ENCODE results near the gene AFM.

AFM gene, protein sequence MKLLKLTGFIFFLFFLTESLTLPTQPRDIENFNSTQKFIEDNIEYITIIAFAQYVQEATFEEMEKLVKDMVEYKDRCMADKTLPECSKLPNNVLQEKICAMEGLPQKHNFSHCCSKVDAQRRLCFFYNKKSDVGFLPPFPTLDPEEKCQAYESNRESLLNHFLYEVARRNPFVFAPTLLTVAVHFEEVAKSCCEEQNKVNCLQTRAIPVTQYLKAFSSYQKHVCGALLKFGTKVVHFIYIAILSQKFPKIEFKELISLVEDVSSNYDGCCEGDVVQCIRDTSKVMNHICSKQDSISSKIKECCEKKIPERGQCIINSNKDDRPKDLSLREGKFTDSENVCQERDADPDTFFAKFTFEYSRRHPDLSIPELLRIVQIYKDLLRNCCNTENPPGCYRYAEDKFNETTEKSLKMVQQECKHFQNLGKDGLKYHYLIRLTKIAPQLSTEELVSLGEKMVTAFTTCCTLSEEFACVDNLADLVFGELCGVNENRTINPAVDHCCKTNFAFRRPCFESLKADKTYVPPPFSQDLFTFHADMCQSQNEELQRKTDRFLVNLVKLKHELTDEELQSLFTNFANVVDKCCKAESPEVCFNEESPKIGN

DNA sequence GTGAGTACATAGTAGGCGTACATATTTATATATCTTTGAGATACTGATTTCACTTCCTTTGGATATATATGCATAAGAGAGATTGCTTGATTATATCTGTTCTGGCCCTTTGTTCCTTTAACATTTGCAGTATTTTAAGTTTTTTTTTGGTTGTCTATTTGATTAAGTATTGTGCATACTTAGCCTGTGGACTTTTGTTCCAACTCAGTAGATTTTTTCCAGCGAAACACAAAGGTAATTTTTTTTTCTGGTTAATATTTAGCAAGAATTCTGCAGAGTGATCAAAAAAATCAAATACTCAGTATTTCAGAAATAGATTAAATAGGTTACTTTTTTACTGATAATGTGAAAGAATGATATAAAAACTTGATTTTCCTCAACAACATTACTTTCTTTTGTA lies at the start of gene AFM:
Gene AFM (plus strand): TSS at position 388 of the 400 bp plus-strand sequence. CDS start 31 bp downstream, outside the sequence.
- Histone ChIP-seq H3K4me1 (ENCODE audit: control insufficient read depth, insufficient read depth, low read length) (no peaks in the 10 kb centered on the region), H3K27me3 (ENCODE audit: control insufficient read depth, insufficient read depth, low read length) (no peaks in the 10 kb centered on the region), H3K9me3 (ENCODE audit: control insufficient read depth, insufficient read depth, low read depth, low read length) (no peaks in the 10 kb centered on the region), H3K36me3 (ENCODE audit: control insufficient read depth, insufficient read depth, low read length) (no peaks in the 10 kb centered on the region), H3K27ac (ENCODE audit: low read depth, low read length) (no peak within 1 kb of the TSS), H3K9ac (ENCODE audit: low read length) (no peak within 1 kb of the TSS), H3K4me3 (ENCODE audit: low read depth, low read length) (no peak within 1 kb of the TSS)

DNA sequence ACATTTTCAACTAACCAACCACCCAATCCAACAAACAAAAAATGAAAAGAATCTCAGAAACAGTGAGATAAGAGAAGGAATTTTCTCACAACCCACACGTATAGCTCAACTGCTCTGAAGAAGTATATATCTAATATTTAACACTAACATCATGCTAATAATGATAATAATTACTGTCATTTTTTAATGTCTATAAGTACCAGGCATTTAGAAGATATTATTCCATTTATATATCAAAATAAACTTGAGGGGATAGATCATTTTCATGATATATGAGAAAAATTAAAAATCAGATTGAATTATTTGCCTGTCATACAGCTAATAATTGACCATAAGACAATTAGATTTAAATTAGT lies 49.8 kb upstream of the AFM start:
- peaks cover 2% of the 10 kb centered on the region; the same call in 1 of the 2 replicates for H3K4me1 ChIP-seq (ENCODE audit: control insufficient read depth, insufficient read depth, low read length)
- H3K27me3 ChIP-seq (ENCODE audit: control insufficient read depth, insufficient read depth, low read length) = no peaks in the 10 kb centered on the region
- H3K9ac ChIP-seq (ENCODE audit: low read length) = no peak overlapping the region
- no peak overlapping the region for H3K4me3 ChIP-seq (ENCODE audit: low read depth, low read length)
- no peak overlapping the region for H3K27ac ChIP-seq (ENCODE audit: low read depth, low read length)
- no peaks in the 10 kb centered on the region for H3K36me3 ChIP-seq (ENCODE audit: control insufficient read depth, insufficient read depth, low read length)
- H3K9me3 ChIP-seq (ENCODE audit: control insufficient read depth, insufficient read depth, low read depth, low read length) = no peaks in the 10 kb centered on the region

DNA sequence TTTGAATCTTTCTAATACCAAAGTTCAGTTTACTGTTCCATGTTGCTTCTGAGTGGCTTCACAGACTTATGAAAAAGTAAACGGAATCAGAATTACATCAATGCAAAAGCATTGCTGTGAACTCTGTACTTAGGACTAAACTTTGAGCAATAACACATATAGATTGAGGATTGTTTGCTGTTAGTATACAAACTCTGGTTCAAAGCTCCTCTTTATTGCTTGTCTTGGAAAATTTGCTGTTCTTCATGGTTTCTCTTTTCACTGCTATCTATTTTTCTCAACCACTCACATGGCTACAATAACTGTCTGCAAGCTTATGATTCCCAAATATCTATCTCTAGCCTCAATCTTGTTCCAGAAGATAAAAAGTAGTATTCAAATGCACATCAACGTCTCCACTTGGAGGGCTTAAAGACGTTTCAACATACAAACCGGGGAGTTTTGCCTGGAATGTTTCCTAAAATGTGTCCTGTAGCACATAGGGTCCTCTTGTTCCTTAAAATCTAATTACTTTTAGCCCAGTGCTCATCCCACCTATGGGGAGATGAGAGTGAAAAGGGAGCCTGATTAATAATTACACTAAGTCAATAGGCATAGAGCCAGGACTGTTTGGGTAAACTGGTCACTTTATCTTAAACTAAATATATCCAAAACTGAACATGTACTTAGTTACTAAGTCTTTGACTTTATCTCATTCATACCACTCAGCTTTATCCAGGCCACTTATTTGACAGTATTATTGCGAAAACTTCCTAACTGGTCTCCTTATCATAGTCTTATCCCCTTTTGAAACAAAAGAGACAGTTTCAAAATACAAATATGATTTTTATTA lies 49.2 kb upstream of the AFM start:
- no peak overlapping the region for H3K9ac ChIP-seq (ENCODE audit: low read length)
- no peak overlapping the region for H3K27ac ChIP-seq (ENCODE audit: low read depth, low read length)
- H3K9me3 ChIP-seq (ENCODE audit: control insufficient read depth, insufficient read depth, low read depth, low read length) = no peaks in the 10 kb centered on the region
- peaks cover 2% of the 10 kb centered on the region; the same call in 1 of the 2 replicates for H3K4me1 ChIP-seq (ENCODE audit: control insufficient read depth, insufficient read depth, low read length)
- no peaks in the 10 kb centered on the region for H3K36me3 ChIP-seq (ENCODE audit: control insufficient read depth, insufficient read depth, low read length)
- no peak overlapping the region for H3K4me3 ChIP-seq (ENCODE audit: low read depth, low read length)
- no peaks in the 10 kb centered on the region for H3K27me3 ChIP-seq (ENCODE audit: control insufficient read depth, insufficient read depth, low read length)

DNA sequence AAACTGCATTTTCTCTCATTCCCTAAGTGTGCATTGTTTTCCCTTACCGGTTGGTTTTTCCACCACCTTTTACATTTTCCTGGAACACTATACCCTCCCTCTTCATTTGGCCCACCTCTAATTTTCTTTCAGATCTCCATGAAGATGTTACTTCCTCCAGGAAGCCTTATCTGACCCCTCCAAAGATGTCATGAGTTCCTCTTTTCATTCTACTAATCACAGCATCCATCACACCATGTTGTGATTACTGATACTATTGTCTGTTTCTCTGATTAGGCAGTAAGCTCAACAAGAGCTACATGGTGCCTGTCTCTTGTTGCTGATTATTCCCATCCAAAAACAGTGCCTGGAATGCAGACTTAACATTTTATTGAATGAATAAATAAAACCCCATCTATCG lies 48.4 kb upstream of the AFM start:
- peaks cover 2% of the 10 kb centered on the region; the same call in 1 of the 2 replicates for H3K4me1 ChIP-seq (ENCODE audit: control insufficient read depth, insufficient read depth, low read length)
- no peaks in the 10 kb centered on the region for H3K36me3 ChIP-seq (ENCODE audit: control insufficient read depth, insufficient read depth, low read length)
- H3K9ac ChIP-seq (ENCODE audit: low read length) = no peak overlapping the region

DNA sequence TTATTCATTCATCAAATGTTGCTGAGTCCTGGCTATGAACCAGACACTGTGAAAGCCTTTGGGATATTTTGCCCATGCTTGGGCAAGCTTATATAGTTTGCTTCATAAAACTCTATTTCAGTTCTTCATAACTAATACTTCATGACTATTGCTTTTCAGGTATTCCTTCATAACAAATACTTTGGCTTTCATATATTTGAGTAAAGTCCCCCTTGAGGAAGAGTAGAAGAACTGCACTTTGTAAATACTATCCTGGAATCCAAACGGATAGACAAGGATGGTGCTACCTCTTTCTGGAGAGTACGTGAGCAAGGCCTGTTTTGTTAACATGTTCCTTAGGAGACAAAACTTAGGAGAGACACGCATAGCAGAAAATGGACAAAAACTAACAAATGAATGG lies 47.2 kb upstream of the AFM start:
- H3K27ac ChIP-seq (ENCODE audit: low read depth, low read length) = no peak overlapping the region

More for the DNA sequence above, 48.4 kb upstream of the AFM start:
- Histone ChIP-seq H3K9me3 (ENCODE audit: control insufficient read depth, insufficient read depth, low read depth, low read length) (no peaks in the 10 kb centered on the region), H3K27ac (ENCODE audit: low read depth, low read length) (no peak overlapping the region), H3K27me3 (ENCODE audit: control insufficient read depth, insufficient read depth, low read length) (no peaks in the 10 kb centered on the region), H3K4me3 (ENCODE audit: low read depth, low read length) (no peak overlapping the region)

DNA sequence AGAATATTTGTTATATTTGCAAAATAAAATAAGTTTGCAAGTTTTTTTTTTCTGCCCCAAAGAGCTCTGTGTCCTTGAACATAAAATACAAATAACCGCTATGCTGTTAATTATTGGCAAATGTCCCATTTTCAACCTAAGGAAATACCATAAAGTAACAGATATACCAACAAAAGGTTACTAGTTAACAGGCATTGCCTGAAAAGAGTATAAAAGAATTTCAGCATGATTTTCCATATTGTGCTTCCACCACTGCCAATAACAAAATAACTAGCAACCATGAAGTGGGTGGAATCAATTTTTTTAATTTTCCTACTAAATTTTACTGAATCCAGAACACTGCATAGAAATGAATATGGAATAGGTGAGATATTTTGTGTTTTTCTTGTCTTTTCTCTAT lies 45.6 kb upstream of the AFM start, which contains the start of gene AFP:
Gene AFP (plus strand): TSS at position 238 of the 400 bp plus-strand sequence. CDS start 42 bp downstream, at position 280.
- Histone ChIP-seq H3K4me1 (ENCODE audit: control insufficient read depth, insufficient read depth, low read length) (peaks cover 2% of the 10 kb centered on the region; the same call in 1 of the 2 replicates), H3K9ac (ENCODE audit: low read length) (no peak within 1 kb of the TSS), H3K36me3 (ENCODE audit: control insufficient read depth, insufficient read depth, low read length) (no peaks in the 10 kb centered on the region), H3K27me3 (ENCODE audit: control insufficient read depth, insufficient read depth, low read length) (no peaks in the 10 kb centered on the region), H3K4me3 (ENCODE audit: low read depth, low read length) (no peak within 1 kb of the TSS), H3K9me3 (ENCODE audit: control insufficient read depth, insufficient read depth, low read depth, low read length) (no peaks in the 10 kb centered on the region), H3K27ac (ENCODE audit: low read depth, low read length) (no peak within 1 kb of the TSS)

More for the DNA sequence above, 47.2 kb upstream of the AFM start:
- Histone ChIP-seq H3K27me3 (ENCODE audit: control insufficient read depth, insufficient read depth, low read length) (no peaks in the 10 kb centered on the region), H3K9me3 (ENCODE audit: control insufficient read depth, insufficient read depth, low read depth, low read length) (no peaks in the 10 kb centered on the region), H3K36me3 (ENCODE audit: control insufficient read depth, insufficient read depth, low read length) (no peaks in the 10 kb centered on the region), H3K4me1 (ENCODE audit: control insufficient read depth, insufficient read depth, low read length) (peaks cover 2% of the 10 kb centered on the region; the same call in 1 of the 2 replicates), H3K4me3 (ENCODE audit: low read depth, low read length) (no peak overlapping the region), H3K9ac (ENCODE audit: low read length) (no peak overlapping the region)

DNA sequence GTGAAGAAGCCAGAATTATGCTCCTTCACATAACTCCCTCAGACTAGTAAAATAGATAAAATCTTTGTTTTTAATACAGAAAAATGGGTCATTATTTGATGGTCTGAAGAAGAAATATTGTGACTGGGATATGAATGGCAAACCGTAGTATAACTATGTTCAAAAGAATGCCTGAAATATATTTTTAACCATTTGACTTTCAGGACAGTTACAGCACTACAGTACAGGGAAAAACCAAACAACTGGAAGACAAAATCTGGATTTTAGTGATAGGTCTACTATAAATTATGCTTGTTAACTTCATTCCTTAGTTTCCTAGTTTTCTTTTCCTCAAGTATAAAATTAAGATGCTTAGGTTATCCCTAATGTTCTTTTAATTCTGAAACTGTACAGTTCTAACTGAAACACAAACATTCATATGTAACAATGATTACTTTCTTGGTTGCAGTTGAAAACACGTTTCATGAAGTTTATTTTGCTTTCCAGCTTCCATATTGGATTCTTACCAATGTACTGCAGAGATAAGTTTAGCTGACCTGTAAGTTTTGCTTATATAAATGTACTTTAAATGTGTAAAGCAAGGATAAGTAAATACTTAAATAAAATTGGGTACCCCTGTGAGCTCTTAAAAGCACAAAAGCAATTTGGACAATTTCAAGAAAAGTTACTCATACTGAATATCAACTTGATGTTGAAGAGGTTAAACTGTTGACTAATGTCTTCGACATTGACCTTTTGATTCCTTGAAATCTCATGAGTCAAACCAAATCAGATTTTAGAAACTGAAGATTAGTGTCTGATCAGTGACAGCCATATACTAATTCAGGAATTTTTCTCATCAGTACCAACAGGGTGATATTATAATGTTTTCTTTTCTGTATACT lies 44.6 kb upstream of the AFM start:
- Histone ChIP-seq H3K27me3 (ENCODE audit: control insufficient read depth, insufficient read depth, low read length) (no peaks in the 10 kb centered on the region), H3K4me1 (ENCODE audit: control insufficient read depth, insufficient read depth, low read length) (peaks cover 2% of the 10 kb centered on the region; the same call in 1 of the 2 replicates), H3K9ac (ENCODE audit: low read length) (no peak overlapping the region), H3K9me3 (ENCODE audit: control insufficient read depth, insufficient read depth, low read depth, low read length) (no peaks in the 10 kb centered on the region), H3K36me3 (ENCODE audit: control insufficient read depth, insufficient read depth, low read length) (no peaks in the 10 kb centered on the region), H3K4me3 (ENCODE audit: low read depth, low read length) (no peak overlapping the region), H3K27ac (ENCODE audit: low read depth, low read length) (no peak overlapping the region)

DNA sequence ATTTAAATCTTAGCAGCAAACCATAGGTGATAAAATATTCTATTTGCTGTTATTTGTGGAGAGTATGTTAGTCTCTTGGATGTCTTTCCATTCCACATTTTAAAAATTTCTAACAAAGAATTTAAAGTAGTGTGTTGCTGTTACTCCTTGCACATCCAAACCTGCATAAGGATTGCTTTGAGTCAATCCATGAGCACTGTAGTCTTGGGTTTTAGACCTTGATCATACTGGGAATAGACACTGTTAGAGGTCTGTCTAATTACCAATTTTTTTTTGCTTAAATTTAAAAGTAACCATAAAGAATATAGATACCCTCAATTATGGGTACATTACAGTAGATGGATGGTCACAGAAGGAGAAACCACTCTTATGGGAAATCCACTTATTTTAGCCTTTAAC lies 44.0 kb upstream of the AFM start:
- Histone ChIP-seq H3K36me3 (ENCODE audit: control insufficient read depth, insufficient read depth, low read length) (no peaks in the 10 kb centered on the region), H3K9ac (ENCODE audit: low read length) (no peak overlapping the region), H3K9me3 (ENCODE audit: control insufficient read depth, insufficient read depth, low read depth, low read length) (no peaks in the 10 kb centered on the region), H3K4me3 (ENCODE audit: low read depth, low read length) (no peak overlapping the region), H3K27me3 (ENCODE audit: control insufficient read depth, insufficient read depth, low read length) (no peaks in the 10 kb centered on the region), H3K4me1 (ENCODE audit: control insufficient read depth, insufficient read depth, low read length) (peaks cover 2% of the 10 kb centered on the region; the same call in 1 of the 2 replicates), H3K27ac (ENCODE audit: low read depth, low read length) (no peak overlapping the region)

DNA sequence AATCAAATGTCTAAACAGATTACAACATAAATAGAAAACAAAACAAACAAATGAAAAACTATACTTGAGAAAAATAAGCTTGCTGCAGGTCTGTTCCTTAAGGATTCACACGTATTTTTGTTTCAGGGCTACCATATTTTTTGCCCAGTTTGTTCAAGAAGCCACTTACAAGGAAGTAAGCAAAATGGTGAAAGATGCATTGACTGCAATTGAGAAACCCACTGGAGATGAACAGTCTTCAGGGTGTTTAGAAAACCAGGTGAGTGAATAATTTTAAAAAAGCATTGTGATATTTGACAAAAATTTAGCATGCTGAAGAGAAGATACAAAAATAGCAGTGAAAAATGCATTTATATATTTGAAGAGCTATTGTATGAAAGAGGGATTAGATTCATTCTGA lies 43.5 kb upstream of the AFM start:
- Histone ChIP-seq H3K27ac (ENCODE audit: low read depth, low read length) (no peak overlapping the region), H3K27me3 (ENCODE audit: control insufficient read depth, insufficient read depth, low read length) (no peaks in the 10 kb centered on the region), H3K36me3 (ENCODE audit: control insufficient read depth, insufficient read depth, low read length) (no peaks in the 10 kb centered on the region), H3K9me3 (ENCODE audit: control insufficient read depth, insufficient read depth, low read depth, low read length) (no peaks in the 10 kb centered on the region), H3K4me1 (ENCODE audit: control insufficient read depth, insufficient read depth, low read length) (peaks cover 2% of the 10 kb centered on the region; the same call in 1 of the 2 replicates), H3K4me3 (ENCODE audit: low read depth, low read length) (no peak overlapping the region), H3K9ac (ENCODE audit: low read length) (no peak overlapping the region)

DNA sequence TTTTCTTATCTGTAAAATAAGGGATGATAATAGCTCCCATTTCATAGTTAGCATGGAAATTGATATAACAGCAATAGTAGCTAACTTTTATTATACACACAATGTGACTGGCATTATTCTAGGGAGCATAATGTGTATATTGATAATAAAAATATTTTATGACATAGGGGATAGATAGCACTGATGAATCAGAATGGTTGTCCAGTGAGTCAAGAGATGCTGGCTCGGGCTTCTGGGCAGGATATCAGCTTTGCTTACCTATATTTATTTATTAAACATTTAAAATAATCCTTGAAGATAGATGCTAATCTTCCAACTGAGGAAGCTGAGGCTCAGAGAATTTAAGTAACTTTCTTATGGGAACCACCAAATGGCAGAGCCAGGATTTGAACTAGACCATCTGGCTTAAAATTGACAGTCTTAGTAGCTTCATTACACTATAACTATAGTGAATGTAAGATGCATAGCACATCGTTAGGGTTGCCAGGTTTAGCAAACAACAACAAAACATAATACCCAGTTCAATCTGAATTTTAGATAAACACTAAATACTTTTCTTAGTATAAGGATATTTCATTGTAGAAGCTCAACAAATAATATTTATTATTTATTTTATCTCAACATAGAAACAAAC lies 42.8 kb upstream of the AFM start:
- Histone ChIP-seq H3K27ac (ENCODE audit: low read depth, low read length) (no peak overlapping the region), H3K4me1 (ENCODE audit: control insufficient read depth, insufficient read depth, low read length) (no peaks in the 10 kb centered on the region; the same call in 1 of the 2 replicates), H3K4me3 (ENCODE audit: low read depth, low read length) (no peak overlapping the region), H3K9ac (ENCODE audit: low read length) (no peak overlapping the region), H3K36me3 (ENCODE audit: control insufficient read depth, insufficient read depth, low read length) (no peaks in the 10 kb centered on the region), H3K27me3 (ENCODE audit: control insufficient read depth, insufficient read depth, low read length) (no peaks in the 10 kb centered on the region), H3K9me3 (ENCODE audit: control insufficient read depth, insufficient read depth, low read depth, low read length) (no peaks in the 10 kb centered on the region)
